GM18499 (cell line): ENCODE results near the gene NR1I3.

Experiments
- ATAC-seq: cut with Tn5 transposase; IDR thresholded peaks from one replicate; pipeline ENCODE4 v1.9.1; 2021; ENCODE audit warnings: moderate number of reproducible peaks; ENCODE audit not compliant: insufficient read depth, unreplicated experiment

The NR1I3 gene

GRCh38 chr1:161197560-161198193, 40.3 kb downstream of the NR1I3 start:
- ATAC-seq: no peak

DNA sequence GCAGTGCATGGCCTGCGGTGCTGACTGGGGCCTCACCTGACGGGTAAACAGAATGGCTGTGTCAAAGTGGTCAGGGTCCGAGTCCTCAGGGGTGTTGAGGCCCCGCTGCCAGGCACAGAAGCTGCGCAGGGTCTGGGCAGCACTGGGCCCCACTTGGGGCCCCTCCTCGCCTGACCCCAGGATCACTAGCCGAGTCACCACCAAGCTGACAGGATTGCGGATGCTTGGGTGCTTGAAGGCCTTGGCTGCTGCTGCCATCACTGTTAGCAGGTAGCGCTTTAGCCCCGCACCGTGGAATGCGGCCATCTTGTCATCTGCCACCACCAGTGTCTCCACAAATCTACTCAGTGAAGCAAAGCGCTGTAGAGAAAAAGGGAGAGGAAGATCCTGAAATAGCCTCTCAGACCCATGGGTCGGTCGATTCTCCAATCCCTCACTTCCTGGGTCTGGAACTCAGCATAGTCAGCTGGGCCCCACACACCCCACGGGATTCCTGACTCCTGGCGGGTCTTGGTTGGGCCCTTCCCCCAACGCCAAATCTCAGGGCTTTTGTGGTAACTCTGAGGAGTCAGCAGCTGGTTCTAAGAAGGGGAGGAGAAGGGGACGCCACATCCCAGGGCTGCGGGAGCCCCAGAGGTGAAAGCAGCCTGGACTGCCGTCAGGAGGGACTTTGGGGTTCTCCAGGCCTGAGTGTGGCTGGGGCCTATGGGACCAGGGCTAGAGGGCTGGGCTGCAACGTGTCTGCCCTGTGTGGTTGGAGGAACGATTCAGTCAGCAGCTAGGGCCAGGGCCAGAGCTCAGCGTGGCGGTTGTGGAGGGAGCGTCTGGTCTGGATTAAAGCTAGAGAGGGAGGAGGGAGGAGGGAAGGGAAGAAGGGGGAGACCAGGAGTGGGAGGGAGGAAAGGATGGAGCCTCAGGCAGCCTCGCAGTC, 41.2 kb downstream of the NR1I3 start:
- ATAC-seq: no peak

DNA sequence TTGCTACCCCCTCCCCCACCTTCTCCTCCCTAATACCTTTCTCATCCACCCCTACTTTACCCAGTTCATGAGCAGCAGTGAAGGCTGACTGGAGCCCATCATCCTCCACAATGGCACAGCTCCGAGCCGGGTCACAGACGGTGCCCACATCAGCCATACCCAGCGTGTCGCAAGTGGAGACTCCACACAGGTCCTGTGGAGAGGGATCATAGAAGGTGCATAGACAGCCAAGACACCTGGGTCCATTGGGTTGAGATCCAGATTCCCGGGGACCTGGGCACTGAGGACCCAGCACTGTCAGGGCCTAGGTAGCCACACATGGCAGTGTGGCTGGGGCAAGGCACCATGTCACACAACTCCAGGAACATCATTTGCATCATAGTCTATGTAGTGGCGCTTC, 41.9 kb downstream of the NR1I3 start:
- ATAC-seq: no peak

DNA sequence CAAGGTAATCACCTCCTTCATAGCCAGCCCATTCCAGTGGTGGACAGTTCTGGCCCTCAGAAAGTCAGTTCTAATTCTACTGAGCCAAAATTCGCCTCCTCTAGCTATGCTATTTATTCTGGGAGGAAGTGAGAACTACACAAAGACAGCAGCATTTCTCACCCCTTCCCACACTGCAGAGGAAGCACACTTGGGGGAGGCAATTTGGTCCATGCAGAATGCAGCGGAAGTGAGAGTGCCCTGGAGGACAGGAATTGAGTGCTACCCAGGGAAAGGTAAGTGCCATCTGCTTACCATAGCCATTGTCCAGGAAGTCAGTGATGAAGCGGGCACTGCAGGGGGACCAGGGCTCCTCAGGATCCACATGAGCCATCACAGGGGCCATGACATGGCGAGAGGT, 42.8 kb downstream of the NR1I3 start:
- no peak for ATAC-seq

DNA sequence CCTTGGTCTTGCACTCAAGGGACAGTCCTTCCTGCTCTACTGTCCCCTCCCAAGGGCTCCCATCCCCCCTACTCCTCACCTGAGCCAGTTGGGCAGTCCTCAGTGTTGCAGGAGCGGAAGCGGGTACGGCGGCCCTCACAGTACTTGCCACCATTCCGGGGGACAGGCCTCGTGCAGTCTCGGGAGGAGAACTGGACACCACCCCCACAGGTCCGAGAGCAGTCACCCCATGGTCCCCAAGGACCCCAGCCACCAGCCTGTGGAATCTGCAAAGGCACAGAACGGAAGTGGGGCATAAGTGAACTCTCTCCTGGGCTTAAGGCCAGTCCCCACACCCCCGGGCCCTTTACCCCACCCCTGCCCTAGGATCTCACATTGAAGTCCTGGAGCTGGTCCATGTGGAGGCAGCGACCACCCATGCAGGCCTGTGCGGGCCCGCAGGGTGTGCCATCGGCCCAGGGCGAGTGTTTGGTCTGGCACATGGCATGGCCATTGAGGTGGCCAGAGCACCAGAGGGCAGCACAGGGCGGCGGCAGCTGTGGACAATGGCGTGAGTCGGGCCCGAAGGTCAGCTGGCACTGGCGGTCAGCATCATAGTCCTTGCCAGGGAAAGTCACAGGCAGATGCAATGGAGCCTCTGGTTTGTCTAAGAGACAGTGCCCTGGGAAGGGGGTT, 44.3 kb downstream of the NR1I3 start:
- ATAC-seq: no peak

DNA sequence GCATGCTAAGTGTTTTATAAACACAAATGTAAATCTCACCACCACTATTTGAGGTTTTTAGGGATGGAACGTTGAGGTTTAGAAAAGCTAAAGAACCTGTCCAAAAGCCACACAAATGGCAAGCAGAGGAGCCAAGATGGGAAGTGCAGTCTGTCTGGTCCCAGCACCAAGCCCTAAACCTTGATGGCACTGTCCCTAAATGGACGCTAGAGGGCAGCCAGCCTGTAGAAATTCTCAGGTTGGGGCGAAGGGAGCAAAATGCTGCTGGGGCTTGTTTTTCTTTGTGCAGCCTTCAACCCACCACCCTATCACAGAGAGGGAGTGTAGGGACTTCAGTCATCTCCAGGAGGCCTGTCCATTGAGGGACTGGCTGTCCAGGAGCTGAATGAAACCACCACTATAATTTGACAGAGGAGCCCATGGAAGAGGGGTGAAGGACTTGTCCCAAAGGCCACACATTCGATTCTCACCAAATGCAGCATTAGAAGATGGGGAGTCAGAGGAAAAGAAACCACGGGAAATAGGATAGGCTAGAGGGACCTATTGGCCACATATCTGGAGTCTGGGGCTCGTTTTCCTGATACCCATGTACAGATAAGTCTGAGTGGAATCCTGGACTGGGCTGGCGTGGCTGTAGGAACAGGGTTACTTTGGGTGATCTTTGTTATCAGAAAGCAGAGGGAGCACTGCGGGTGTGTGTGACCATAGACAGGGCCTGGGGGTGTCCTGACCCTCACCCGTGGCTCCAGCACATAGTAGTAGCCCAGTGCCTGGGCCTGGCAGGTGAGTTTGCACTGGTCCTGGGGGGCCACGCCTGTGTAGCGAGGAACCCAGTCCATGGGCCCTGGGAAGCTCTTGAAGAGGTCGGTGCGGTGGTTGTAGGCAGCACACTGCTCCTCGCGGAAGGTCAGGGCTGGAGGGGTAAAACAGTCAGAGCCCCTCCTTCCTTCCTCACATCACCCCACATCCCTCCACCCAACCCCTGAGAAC, 45.2 kb downstream of the NR1I3 start:
- ATAC-seq: no peak

GRCh38 chr1:161191971-161192370, 46.0 kb downstream of the NR1I3 start:
- ATAC-seq: no peak

- no peak for ATAC-seq
These were observed 47.0 kb downstream of the NR1I3 start for GRCh38 chr1:161190962-161191521.

- ATAC-seq: no peak
These were observed 49.0 kb downstream of the NR1I3 start for GRCh38 chr1:161189036-161189435.

DNA sequence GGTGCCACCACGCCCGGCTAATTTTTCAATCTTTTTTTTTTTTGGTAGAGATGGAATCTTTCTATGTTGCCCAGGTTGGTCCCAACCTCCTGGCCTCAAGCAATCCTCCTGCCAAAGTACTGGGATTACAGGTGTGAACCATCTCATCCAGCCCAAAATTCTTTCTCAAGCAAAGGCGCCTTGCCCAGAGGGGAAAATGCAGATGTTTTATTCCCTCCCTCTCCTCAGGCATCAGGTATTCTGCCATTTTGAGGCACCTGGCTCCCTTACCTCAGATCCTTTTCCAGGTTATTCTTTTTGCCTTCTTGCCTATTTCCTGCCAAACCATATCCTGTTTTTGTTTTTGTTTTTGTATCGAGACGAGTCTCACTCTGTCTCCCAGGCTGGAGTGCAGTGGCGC, 49.6 kb downstream of the NR1I3 start:
- ATAC-seq: no peak

- ATAC-seq: no peak
These were observed 50.7 kb downstream of the NR1I3 start for GRCh38 chr1:161187311-161187710.

DNA sequence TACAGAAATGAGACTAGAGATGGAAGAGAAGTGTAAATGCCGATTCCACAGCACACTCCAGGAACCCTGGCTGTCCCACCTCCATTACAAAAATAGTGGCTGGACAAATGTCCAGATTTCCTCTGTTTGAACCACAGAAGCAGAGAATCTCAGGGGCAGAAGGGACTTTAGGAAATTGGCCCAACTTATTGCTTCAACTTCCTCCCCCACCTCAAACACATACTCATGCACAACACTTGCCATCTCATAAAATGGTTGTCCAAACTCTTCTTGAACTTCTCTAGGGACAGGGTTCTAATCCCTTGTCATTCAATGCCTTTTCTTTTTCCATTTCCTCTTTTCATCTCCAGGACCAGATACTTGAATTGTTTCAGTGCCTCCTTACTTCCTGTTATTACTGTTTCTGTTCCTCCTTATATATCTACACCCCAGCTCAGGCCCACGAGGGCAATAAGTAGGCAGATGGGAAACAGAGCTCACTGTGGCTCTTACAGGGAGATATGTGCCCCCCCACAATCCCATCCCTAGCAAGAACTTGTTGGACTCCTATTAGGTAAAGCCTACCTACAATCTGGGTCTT, 52.2 kb downstream of the NR1I3 start:
- peak; percentile 23 for ATAC-seq

GRCh38 chr1:161185282-161185682, 52.7 kb downstream of the NR1I3 start:
- peak; percentile 50 for ATAC-seq

- ATAC-seq: peak; percentile 41
These were observed 55.8 kb downstream of the NR1I3 start for GRCh38 chr1:161182214-161182613.

- no peak for ATAC-seq
These were observed 57.4 kb downstream of the NR1I3 start for GRCh38 chr1:161180639-161181038.

DNA sequence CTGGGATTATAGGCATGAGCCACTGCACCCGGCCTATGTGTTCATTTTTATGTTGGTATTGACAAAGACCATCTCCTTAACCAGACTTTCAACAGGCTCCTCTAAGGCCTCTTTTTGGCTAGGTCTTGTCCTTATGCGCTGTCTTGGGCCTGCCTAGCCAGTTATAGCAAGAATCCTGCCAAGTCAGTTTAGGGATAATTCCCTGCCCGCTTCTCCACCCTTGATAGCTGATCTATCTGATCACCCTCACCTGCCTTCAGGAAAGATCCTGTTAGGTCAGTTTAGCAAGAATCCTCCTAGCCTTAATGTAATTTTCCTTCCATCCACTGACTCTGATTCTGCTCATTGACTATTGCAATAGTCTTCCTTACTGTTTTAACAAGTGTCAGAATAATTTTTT, 58.3 kb downstream of the NR1I3 start:
- no peak for ATAC-seq
